AG09309 (cell line): ENCODE measurements around the gene RBM43.

Source experiments
- DNase-seq: peaks from one replicate; pipeline ENCODE4 v3.0.0-alpha.2; 2010; ENCODE audit warnings: low read depth
- H3K4me3 ChIP-seq: 2 replicates; pipeline ENCODE4 v1.5.1; 2011; ENCODE audit warnings: mild to moderate bottlenecking, low read depth, low read length, moderate library complexity; ENCODE audit not compliant: control insufficient read depth
- CTCF ChIP-seq: IDR thresholded peaks from 2 replicates; pipeline ENCODE4 v1.5.1; 2011; ENCODE audit warnings: mild to moderate bottlenecking, low read depth, low read length, inconsistent platforms; ENCODE audit not compliant: insufficient read depth, control insufficient read depth; ENCODE audit errors: missing control alignments

Gene RBM43

GRCh38 chr2:151260573-151261230 is 961 bp downstream of the RBM43 start:
- no peak for TF ChIP-seq CTCF
- peak overlapping the region; percentile 81 for H3K4me3 ChIP-seq
- DNase-seq = peak; percentile 20

- TF ChIP-seq CTCF = no peak
- H3K4me3 ChIP-seq = no peak overlapping the region
- DNase-seq = peak; percentile 61
Observed at GRCh38 chr2:151258121-151258520, 3.5 kb downstream of the RBM43 start.

DNA sequence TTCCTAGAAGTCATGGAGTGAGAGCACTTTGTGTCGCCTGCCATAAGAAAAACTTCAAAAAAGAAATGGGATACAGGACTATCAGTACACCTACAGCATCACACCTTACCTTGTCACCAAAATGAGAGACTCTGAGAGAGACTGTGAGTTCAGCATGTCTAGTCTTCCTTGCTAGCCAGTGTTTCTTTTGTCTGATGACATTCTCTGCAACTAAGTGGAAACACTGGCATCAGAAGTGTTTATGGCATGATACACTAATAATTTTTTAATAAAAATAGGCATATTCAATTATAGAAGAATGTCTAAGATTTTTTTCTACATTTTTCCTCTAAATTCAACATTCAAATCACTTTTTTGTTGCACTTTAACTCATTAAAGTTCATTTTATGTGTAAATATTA is 9.0 kb downstream of the RBM43 start:
- no peak for DNase-seq
- no peak for TF ChIP-seq CTCF
- H3K4me3 ChIP-seq = no peak overlapping the region

GRCh38 chr2:151251012-151251411 is 10.7 kb downstream of the RBM43 start:
- no peak for TF ChIP-seq CTCF
- no peak overlapping the region for H3K4me3 ChIP-seq
- DNase-seq = peak; percentile 68

GRCh38 chr2:151247432-151247831 is 14.2 kb downstream of the RBM43 start:
- TF ChIP-seq CTCF = no peak
- H3K4me3 ChIP-seq = no peak overlapping the region
- DNase-seq = no peak

GRCh38 chr2:151246152-151246551 is 15.5 kb downstream of the RBM43 start:
- H3K4me3 ChIP-seq = no peak overlapping the region
- no peak for TF ChIP-seq CTCF
- no peak for DNase-seq
